HG03097 (cell line): ENCODE results near the gene PCGF3.
"Not testable (repeated sequence)": the region's sequence is repeated elsewhere in the genome, so short reads cannot be mapped to it uniquely, and the experiment has no call there.

Experiments used
- ATAC-seq: cut with Tn5 transposase; IDR thresholded peaks from one replicate; pipeline ENCODE4 v1.9.1; 2021; ENCODE audit not compliant: unreplicated experiment, low FRiP score

The PCGF3 gene

DNA sequence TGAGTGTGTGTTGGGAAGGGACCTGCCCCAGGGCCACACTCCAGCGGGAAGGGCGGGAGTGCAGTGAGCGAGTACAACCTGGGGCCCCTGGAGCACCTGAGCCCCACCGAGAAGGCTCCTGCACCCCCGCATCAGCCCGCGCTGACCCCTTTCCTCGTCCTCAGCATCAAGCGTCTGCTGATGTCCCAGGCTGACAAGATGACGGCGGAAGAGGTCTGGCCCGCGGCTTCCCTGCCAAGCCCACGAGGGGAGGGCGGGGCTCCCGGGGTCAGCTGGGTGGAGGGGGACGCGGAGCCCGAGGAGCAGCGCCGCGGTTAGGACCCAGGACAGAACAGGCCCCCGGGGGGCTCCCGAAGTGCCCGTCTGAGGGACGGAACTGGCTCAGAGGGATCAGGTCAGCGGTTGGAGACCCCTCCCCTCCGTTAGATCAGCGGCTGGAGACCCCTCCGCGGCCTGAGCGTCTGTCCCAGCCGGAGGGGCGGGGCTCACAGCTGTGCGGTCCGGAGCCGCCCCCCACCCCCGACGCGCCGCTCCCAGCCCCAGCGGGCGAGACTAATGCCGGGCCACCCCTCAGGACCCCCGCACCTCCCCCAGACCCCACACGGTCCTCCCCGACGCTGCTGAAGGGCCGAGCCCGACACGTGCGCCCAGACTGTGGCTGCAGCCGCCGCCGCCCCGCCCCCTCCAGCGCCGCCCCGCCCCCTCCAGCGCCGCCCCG, 24.5 kb upstream of the PCGF3 start:
- ATAC-seq: no peak

DNA sequence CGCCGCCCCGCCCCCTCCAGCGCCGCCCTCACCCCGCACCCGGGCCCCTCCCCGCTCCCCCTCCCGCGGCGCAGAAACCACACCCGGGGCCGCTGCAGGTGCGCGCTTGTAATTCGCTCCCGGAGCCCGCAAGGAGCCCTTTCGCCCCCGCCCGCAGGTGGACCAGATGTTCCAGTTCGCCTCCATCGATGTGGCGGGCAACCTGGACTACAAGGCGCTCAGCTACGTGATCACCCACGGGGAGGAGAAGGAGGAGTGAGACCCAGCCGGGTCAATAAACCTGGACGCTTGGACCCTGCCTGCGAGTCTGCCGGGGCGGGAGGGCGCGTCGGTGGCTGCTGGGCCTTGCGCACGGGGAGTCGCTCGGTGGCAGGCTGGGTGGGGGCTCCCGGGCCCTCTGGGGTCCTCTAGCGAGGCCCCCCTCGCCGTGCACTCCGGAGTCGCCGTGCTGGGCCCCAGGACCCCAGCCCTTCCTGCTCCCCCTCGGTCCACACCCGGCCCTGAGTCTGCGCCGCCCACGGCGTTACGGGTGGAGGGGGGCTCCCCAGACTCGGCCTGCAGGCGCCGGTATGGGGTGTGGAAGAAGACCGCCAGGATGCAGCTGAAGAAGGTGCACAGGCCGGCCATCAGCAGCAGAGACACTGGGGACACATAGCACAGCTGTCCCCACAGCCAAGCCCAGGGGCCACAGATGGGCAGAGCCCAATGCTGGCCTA, 23.7 kb upstream of the PCGF3 start:
- no peak for ATAC-seq

DNA sequence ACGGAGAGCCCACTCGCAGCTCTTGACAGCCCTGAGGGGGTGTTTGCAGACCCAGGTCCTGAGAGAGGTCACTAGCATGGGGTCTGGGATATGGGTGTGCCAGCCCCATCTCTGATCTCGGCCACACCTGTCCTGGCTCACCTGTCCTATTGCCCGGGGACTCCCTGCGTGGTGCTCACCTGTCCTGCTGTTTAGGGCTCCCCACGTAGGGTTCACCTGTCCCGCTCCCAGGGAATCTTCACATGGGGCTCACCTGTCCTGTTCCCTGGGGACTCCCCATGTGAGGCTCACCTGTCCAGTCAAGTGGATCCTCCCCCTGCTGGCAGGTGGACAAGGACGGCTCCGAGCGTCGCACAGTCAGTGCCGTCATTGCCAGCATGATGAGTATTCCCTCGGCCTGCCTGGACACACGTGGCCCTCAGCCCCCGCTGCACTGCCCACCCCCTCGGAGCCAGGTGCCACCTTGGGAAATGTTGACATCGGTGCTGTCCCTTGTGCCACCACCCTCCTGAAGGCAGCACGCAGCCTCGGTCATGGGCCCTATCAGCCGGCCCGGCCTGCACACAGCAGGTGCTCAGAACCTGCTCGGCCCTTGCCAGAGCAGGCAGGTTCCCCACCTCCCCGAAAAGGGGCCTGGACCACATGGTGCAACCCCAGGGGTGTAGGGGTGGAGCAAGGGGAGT, 23.0 kb upstream of the PCGF3 start:
- no peak for ATAC-seq

- no peak for ATAC-seq
These were observed 22.3 kb upstream of the PCGF3 start for GRCh38 chr4:683247-683897.

- no peak for ATAC-seq
These were observed 21.5 kb upstream of the PCGF3 start for GRCh38 chr4:683982-684622.

DNA sequence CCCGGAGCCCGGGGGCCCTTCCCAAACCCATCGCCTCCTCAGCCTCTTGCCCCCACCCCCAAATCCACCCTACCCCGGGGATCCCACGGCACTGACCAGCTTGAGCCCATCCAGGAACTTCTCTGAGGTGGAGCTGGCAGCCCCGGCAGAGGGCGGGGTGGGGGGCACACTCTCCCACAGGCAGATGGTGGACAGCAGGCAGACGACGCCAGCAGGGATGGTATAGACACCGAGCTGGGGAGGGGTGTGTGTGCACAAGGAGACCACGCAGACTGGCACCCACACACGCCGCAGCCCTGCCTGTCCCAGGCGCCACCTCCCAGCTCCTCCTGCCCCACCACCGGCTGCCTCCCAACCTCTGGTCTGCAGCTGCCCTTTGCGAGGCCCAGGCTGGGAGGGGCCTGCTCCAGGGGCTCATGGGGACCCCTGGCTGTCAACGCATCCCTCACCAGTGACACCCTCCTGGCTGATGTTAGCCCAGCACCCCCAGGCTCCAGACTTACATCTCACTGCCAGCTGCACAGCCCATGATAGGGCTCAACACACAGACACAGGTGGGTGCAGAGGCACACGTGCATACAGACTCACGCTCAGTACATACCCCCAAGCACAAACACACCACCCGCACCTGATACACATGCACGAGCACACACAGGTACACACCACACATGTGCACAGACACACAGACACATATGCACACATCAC, 20.9 kb upstream of the PCGF3 start:
- no peak for ATAC-seq

GRCh38 chr4:685679-686412, 19.8 kb upstream of the PCGF3 start:
- ATAC-seq: no peak

- no peak for ATAC-seq
These were observed 19.1 kb upstream of the PCGF3 start for GRCh38 chr4:686413-687040.

DNA sequence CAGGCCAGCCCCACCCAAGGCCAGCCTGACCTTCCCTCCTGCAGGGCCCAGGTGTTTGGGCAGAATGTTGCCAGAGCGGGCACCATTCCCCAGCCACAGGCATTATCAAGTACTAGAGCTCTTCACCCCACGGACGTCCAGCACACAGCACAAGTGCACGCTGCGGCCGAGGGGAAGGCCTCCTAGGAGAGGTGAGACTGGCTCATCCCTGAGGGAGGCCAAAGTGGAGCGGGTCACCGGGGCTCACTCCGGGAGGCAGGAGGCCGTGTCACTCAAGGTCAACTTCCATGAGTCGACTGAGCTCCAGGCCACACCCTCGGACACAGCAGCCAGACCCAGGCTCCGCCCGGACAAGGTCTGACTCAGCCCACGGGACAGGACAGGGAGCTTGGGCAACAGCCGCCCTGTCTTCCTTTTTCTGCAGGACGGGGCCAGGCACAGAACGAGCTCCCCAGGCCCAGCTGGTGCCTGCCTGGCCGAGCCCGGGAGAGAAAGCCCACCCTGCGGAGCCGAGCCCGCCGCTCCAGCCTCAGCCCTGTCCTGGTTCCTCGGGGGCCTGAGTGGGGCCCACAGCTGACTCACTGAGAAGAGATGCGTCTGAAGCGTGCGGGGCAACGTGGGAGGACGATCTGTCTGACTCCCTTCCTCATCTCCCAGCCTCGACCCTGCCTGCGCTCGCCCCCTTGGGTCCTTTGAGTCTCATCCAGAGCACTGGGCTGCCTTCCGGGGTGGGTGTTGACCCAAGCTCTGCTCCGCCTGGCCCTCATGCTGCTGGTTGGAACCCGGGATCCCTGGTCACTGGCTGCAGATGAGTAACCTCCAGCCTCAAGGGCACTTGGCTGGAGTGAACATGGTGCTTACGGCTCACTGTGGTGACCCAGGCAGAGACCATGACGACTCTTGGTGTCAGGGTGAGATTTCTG, 18.3 kb upstream of the PCGF3 start:
- no peak for ATAC-seq

DNA sequence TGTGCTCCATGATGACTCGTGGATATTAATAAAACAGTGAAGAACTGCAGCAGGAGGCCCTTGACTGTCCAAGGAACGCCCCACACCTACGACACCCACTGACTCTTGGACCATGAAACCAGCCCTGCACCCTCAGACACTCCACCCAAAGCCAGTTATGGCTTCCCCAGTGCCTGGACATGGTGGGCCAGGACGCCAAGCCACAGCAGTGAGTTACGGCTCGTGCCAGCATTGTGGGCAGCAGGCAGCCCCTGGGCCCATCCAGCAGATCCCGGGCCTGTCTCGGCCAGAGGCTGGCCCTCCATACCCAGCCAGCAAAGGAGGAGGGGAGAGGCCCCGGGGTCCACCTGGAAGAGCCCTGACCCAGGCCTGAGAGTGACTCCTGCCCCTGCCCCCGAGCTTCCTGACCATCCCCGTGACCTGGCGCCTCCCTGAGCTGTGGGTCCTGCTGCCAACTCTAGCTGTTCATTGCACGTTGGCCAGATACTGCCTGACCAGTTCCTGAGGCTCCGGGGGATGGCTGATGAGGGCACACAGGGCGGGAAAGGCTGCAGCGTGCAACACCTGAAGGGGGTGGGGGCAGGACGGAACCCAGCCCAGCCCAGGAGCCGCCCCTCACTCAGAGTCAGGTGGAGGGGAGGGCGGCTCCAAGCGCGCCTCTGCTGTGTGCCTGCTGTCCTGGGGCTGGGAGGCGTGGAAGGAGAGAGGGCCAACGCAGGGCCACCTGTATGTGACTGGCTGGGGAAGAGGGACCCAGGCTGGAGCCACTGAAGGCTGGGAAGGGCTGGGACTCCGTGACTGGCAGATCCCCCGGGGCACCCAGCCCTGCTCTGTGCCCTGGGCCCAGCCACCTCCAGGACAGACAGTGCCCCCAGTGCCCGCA, 17.4 kb upstream of the PCGF3 start:
- no peak for ATAC-seq

DNA sequence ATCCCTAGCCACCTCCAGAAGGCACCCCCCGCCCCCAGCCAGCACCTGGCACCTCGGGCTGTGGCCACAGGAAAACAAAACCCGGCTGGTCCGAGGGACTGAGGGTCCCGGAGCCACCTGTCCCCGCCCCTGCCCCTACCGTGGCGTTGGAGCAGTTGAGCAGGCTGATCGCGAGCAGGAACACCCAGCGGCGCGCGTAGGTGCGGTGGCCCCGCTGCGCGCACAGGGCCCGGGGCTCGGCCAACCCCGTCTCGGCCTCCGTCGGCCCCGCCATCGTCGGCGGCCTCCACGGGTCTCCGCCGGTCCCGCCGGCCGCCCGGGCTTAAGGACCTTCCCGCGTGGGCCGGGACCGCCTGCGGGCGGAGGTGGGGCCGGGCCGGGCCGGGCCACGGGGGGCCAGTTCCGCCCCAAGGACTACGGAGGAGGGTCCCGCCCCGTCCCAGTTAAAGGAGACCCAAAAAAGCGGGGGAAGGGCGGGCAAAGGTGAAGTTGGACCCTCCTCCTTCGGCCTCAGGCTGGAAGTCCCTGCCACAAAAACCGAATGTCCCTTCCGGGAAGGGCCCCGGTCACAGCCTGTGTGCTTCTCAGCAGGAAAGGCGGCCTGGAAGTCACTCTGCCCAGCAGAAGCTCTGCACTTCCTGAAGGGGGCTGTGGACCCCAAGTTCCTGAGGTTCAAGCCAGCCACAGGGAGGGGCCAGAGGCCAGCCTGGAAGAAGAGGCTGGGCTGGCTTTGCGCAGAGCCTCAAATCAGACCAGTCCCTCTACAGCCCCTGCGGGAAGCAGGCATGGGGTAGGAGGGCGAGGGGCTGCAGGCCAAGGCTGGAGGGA, 16.6 kb upstream of the PCGF3 start, which contains the start of gene SLC49A3:
SLC49A3 (minus strand) TSS at position 298 of the 828 bp plus-strand sequence; CDS start at position 274, 24 bp downstream.
- no peak for ATAC-seq

DNA sequence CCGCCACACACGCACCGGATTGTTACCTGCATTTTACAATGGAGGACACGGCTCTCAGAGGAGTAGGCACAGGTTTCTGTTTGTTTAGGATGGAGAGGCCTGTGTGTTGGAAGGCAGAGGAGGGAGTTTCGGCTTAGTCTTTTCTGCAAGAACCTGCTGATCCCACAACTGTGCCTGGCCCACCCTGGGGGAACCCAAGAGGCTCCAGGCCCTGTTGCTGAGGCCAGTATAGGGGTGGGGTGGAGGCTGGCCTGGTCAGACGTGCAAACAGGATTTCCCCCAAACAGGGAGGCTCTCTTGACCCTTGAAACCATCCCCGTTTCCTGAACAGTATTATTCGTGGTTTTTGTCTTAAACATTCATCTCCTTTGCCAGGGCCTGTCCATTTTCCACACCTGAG, 15.9 kb upstream of the PCGF3 start:
- ATAC-seq: no peak

DNA sequence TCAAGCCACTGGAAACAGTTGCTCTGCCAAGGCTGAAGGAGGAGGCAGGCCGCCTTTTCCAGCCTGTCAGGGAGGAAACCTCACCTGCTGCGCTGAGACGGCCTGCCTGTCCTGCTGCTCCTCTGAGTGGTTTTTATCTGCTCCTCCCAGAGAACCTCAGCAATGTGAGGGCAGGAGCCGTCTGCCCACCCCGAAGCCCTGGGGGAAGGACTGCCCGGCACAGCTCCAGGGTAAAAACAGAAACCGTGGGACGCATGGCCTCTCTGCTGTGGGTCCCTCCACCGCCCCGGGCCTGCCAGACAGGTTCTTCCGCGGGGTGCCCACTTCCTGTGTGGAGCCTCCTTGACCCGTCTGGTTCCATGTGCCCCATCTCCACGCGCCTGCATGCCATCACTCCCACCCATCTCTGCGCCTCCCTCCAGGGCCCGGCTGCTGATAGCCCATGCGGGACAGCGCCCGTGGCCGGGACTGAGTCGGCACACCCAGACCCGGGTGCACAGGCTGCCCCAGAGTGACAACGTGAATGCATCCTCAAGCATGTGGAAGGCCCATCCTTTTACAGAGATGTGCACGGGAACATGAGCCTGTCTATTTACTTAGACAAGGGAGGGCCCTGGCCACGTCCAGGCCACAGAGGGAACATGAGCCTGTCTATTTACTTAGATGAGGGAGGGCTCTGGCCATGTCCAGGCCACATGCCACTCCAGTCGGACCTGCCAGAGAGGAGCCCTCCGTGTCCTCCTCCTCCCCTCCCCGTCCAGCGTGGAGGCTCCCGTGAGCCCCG, 12.7 kb upstream of the PCGF3 start:
- ATAC-seq: no peak

DNA sequence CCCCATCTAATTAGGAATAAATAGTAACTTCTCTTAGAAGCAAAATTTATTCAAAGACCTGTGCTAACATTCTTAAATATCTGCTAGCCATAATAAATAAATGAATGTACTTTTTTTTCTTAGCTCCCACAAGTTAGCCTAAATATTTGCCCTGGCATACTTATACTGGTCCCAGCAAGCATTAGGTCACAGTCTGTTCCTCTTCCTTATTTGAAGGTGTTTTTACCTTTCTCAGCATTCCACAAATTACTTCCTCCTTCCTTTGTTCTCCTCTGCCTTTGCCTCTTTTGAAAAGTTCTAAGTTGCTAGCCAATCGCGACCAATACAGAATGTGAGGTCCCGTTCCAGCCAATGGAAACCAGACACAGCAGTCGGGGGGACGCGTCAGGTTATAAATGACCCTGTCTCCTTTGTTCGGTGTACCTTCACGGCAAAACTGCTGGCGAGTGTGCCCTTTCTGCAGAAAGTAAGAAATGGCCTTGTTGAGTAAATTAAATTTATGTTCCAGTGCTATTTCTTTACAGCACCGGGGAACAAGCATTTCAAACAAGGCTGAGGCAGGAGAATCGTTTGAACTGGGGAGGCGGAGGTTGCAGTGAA, 11.2 kb upstream of the PCGF3 start:
- ATAC-seq: not testable (repeated sequence)
